Fibroblast of skin of right biceps (primary cell): ENCODE data around the gene SEC24D.

Source experiments
- DNase-seq: peaks from one replicate; pipeline ENCODE4 v3.0.0-alpha.2; 2013

Gene SEC24D

DNA sequence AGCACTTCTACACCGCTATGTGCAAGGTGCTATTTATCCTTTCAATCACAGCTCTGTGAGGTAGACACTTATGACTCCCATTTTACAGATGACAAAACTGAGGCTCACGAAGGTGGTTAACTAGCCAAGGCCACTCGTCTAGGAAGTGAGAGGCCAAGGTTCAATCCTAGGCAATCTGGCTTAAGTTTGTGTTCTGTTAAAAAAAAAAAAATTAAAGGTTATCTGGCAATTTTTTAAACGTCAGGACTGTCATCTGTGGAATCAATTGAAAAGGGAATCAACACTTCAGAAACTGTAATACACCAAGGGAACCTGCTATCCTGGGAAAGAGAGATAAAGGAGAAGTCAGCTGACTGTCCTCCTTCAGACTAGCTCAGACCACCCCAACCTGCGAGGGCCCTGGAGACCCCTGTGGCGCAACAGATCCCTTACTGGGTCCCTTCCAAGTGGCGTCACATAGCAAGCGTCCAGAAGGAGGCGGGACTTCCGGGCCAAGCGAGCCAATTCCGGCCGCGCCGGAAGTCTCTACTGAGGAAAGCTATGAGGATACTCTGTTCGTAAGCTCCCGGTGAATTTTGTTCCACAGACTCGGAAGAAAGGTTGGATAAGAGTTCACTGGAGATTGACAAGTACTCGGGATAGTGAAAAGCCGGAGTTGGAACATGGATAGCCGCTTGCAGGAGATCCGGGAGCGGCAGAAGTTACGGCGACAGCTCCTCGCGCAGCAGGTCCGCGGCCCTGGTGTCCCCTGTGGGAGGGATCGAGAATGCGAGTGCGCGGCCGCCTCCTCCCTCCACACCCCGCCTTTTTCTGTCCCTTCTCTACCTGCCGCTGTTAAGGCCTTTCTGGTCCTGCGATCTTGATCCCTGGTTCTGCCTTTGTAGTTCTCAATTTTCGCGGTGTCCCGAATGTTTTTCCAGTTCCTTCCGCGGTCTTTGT, 150.8 kb downstream of the SEC24D start, which contains the start of gene METTL14:
Gene METTL14 (plus strand): TSS at position 520 of the 939 bp plus-strand sequence. CDS start 143 bp downstream, at position 663.
- peak; percentile 91 for DNase-seq

GRCh38 chr4:118683513-118683912, 152.4 kb downstream of the SEC24D start:
- no peak for DNase-seq

DNA sequence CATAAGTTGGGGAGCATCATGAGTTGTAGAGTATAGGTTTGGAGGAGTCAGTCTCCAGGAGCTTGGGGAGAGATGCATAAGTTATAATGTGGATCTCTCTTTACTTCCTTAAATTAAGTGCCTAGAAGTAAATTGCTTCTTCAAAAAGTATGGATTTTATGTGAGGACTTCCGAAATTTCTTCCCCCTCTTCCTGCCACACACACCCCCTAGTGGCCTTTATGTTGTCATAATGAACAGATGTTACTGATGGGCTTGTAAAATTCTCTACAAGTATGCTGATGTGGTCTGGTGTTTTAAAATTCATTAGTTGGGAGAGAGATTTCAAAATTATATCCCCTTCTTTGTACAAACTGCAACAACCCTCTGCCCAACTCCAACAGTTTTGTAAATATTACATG, 153.0 kb downstream of the SEC24D start:
- DNase-seq: peak; percentile 26

- no peak for DNase-seq
Measured at GRCh38 chr4:118680808-118681207, 155.1 kb downstream of the SEC24D start.

- no peak for DNase-seq
Measured at GRCh38 chr4:118676128-118676527, 159.8 kb downstream of the SEC24D start.
